Keratinocyte (primary cell): ENCODE data around the gene B4GALT2. TPM values are rescaled to one million over a fixed set of nuclear protein-coding genes. Genes with fewer than 3 reads are reported as not detected.
A peak's percentile ranks its signal among the peaks of the same experiment; 100 is the strongest.

Experiments
- DNase-seq: peaks from one replicate; pipeline ENCODE4 v3.0.0-alpha.2; 2011; ENCODE audit warnings: low read depth, missing footprints, low spot score
- FAIRE-seq: peaks from 2 replicates; lab custom pipeline; 2011; peaks lifted over from hg19 to GRCh38; lab: Jason Lieb, UNC
- H2AFZ ChIP-seq: 2 replicates; pipeline ENCODE4 v1.6.0; 2012; ENCODE audit warnings: low read length, control low read depth, inconsistent platforms; ENCODE audit not compliant: control insufficient read depth
- H3K27ac ChIP-seq: 2 replicates; pipeline ENCODE4 v1.5.1; 2011; ENCODE audit warnings: low read length; ENCODE audit not compliant: control insufficient read depth, insufficient read depth
- H3K27me3 ChIP-seq: 3 replicates; pipeline ENCODE4 v1.6.0; 2011; ENCODE audit warnings: low read length; ENCODE audit not compliant: control insufficient read depth, insufficient read depth; ENCODE audit errors: extremely low read depth
- H3K36me3 ChIP-seq, 2 experiments: 2 replicates in 1 of 2; 3 replicates in 1 of 2; pipeline ENCODE4 v1.5.1; 2011; ENCODE audit warnings: low read length in 2 of 2, mild to moderate bottlenecking in 1 of 2; ENCODE audit not compliant: control insufficient read depth in 2 of 2, insufficient read depth in 2 of 2; ENCODE audit errors: extremely low read depth in 1 of 2
- H3K4me1 ChIP-seq: 3 replicates; pipeline ENCODE4 v1.5.1; 2011; ENCODE audit warnings: low read length; ENCODE audit not compliant: control insufficient read depth, insufficient read depth; ENCODE audit errors: extremely low read depth
- H3K4me2 ChIP-seq: 3 replicates; pipeline ENCODE4 v1.6.0; 2011; ENCODE audit warnings: low read depth, low read length; ENCODE audit not compliant: control insufficient read depth, insufficient read depth; ENCODE audit errors: extremely low read depth
- H3K4me3 ChIP-seq, 3 experiments: fragments of 200-600 bp in 1 of 3; sonication (generic) in 1 of 3; 2 replicates in 2 of 3; 3 replicates in 1 of 3; pipeline ENCODE4 v1.5.1; 2011 to 2016; ENCODE audit warnings: low read length in 3 of 3, mild to moderate bottlenecking in 3 of 3, control low read depth in 2 of 3, inconsistent platforms in 1 of 3, low read depth in 1 of 3, mixed read lengths in 1 of 3, mixed run types in 1 of 3, moderate library complexity in 1 of 3; ENCODE audit not compliant: control insufficient read depth in 2 of 3, insufficient read depth in 2 of 3; ENCODE audit errors: extremely low read depth in 1 of 3
- H3K79me2 ChIP-seq: 2 replicates; pipeline ENCODE4 v1.6.0; 2012; ENCODE audit warnings: low read length; ENCODE audit not compliant: control insufficient read depth, insufficient read depth
- H3K9ac ChIP-seq: 3 replicates; pipeline ENCODE4 v1.6.0; 2011; ENCODE audit warnings: low read length; ENCODE audit not compliant: control insufficient read depth, insufficient read depth; ENCODE audit errors: extremely low read depth
- H3K9me1 ChIP-seq: 3 replicates; pipeline ENCODE4 v1.6.0; 2011; ENCODE audit warnings: low read length; ENCODE audit not compliant: control insufficient read depth, insufficient read depth; ENCODE audit errors: extremely low read depth
- H3K9me3 ChIP-seq: 2 replicates; pipeline ENCODE4 v1.5.1; 2012; ENCODE audit warnings: low read depth, low read length; ENCODE audit not compliant: control insufficient read depth
- H4K20me1 ChIP-seq: 3 replicates; pipeline ENCODE4 v1.6.0; 2011; ENCODE audit warnings: low read length; ENCODE audit not compliant: control insufficient read depth, insufficient read depth; ENCODE audit errors: extremely low read depth
- CTCF ChIP-seq, 3 experiments: IDR thresholded peaks in 1 of 3; conservative IDR thresholded peaks in 1 of 3; optimal IDR thresholded peaks in 1 of 3; 2 replicates in 2 of 3; 3 replicates in 1 of 3; pipeline versions ENCODE3 to v1.5.1; 2011; ENCODE audit warnings: low read length in 3 of 3, mild to moderate bottlenecking in 3 of 3, moderate library complexity in 2 of 3, control low read depth in 1 of 3, inconsistent platforms in 1 of 3; ENCODE audit not compliant: insufficient read depth in 2 of 3; ENCODE audit errors: extremely low read depth in 1 of 3
- EZH2 ChIP-seq: IDR thresholded peaks from one replicate; pipeline ENCODE4 v1.6.1; 2012; ENCODE audit warnings: inconsistent platforms, mild to moderate bottlenecking, low read length, moderate library complexity
- dilution Hi-C: fragments of 300-500 bp; cut with MboI; formaldehyde crosslinking; loops from one replicate; pipeline ENCODE4 v1.7.0; 2020; ENCODE audit warnings: low sequenced_read_pairs; ENCODE audit not compliant: extremely low pct_ligation_motif_present
- polyA plus RNA-seq, 5 experiments: library from polyadenylated mRNA; depleted of rRNA in 3 of 5; stranded (reverse) in 3 of 5; stranded (forward) in 1 of 5; unstranded in 1 of 5; fragments of >200 nt; gene quantifications; 1 replicate in 1 of 5; 2 replicates in 3 of 5; 3 replicates in 1 of 5; pipeline versions ENCODE4 v1.2.1 to v1.2.3, GENCODE V29; 2011 to 2012; ENCODE audit warnings: missing spikeins in 2 of 5, low read depth in 1 of 5, low replicate concordance in 1 of 5

The B4GALT2 gene
- polyA plus RNA-seq, 1 donor (not counting 4 experiments of a cell fraction or from before 2014, with no cell fraction given) = 39.6 TPM

- FAIRE-seq (no peak), DNase-seq (no peak)
- dilution Hi-C loops = no loop called here
- H3K36me3 ChIP-seq = peaks cover 23% of the 10 kb centered on the region in 2 experiments
- H3K4me2 ChIP-seq = peak overlapping the region; percentile 80
- TF ChIP-seq CTCF (optimal IDR thresholded peaks at IDR 0.05 in 1 of 3, IDR thresholded peaks at IDR 0.05 in 1 of 3, conservative IDR thresholded peaks at IDR 0.05 in 1 of 3; ENCODE audit: extremely low read depth in 1 of 3, insufficient read depth in 2 of 3, low read length in 3 of 3) (no peak), EZH2 (no peak)
- H3K9ac ChIP-seq = no peak overlapping the region
- H3K9me3 ChIP-seq = no peaks in the 10 kb centered on the region
- H3K9me1 ChIP-seq = no peaks in the 10 kb centered on the region
- H3K27me3 ChIP-seq = no peaks in the 10 kb centered on the region
- peaks cover 46% of the 10 kb centered on the region for H3K4me1 ChIP-seq
- H3K79me2 ChIP-seq = peaks cover 53% of the 10 kb centered on the region
- H3K27ac ChIP-seq = no peak overlapping the region
- H4K20me1 ChIP-seq = no peaks in the 10 kb centered on the region
- H2AFZ ChIP-seq = no peak overlapping the region
- no peak overlapping the region for H3K4me3 ChIP-seq
These were observed 1.4 kb upstream of the B4GALT2 start for GRCh38 chr1:43977376-43978263.

DNA sequence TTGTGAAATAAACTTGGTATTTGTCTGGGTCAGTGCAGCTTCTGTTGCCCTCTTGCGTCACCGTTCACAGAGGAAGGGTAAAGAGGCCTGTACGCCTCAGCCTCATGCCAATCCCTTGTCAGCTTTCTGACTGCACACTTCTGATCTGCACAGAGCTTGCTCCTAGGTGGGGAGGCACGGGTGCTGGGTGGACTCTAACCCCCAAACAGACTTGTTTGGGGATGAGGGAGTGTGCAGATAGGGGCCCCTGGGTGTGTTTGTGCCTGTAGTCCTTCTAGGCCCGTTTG lies 803 bp upstream of the B4GALT2 start:
- Histone ChIP-seq H3K4me3 (peak overlapping the region in 1 of 3 experiments; percentile 62), H2AFZ (no peak overlapping the region), H3K9ac (peak overlapping the region; percentile 70), H3K36me3 (peaks cover 24 to 27% of the 10 kb centered on the region in 2 experiments), H3K4me1 (peaks cover 46% of the 10 kb centered on the region), H4K20me1 (no peaks in the 10 kb centered on the region), H3K4me2 (peak overlapping the region; percentile 80), H3K27me3 (no peaks in the 10 kb centered on the region), H3K79me2 (peaks cover 59% of the 10 kb centered on the region), H3K9me3 (no peaks in the 10 kb centered on the region), H3K9me1 (no peaks in the 10 kb centered on the region), H3K27ac (no peak overlapping the region)
- TF ChIP-seq CTCF (optimal IDR thresholded peaks at IDR 0.05 in 1 of 3, IDR thresholded peaks at IDR 0.05 in 1 of 3, conservative IDR thresholded peaks at IDR 0.05 in 1 of 3; ENCODE audit: extremely low read depth in 1 of 3, insufficient read depth in 2 of 3, low read length in 3 of 3) (no peak), EZH2 (no peak)
- dilution Hi-C loops = no loop called here
- DNase-seq (no peak), FAIRE-seq (no peak)
